SH-SY5Y (cell line): ENCODE data around the gene BMPR1B.

Source experiments
- GATA2 ChIP-seq: IDR thresholded peaks from 2 replicates; pipeline ENCODE4 v1.6.1; 2011; ENCODE audit warnings: mild to moderate bottlenecking, low read depth, low read length
- GATA3 ChIP-seq: IDR thresholded peaks from 2 replicates; pipeline ENCODE4 v1.6.1; 2011; ENCODE audit warnings: low read depth, mild to moderate bottlenecking, low read length, moderate library complexity

DNA sequence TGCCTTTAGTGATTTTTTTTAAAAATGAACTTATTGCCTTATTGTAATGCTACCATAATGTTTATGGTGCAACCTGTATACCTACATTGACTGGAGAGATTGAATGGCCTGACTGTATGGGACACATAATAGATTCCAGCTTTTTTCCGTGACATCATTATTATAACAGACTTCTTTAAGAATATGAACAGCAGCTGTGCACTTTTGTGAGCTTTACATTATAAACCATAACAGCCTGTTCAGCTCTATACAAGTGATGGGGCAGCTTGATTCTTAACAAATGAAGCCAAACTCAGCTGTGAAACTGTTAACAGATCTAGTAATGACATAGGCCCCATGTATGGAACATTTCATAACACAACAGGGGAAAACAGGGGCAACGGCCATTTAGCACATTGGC lies 187.0 kb downstream of the BMPR1B start:
- TF ChIP-seq GATA2 (no peak), GATA3 (no peak)
